Endothelial cell of umbilical vein (primary cell): ENCODE results near the gene NTRK2.

ENCODE experiments used
- EZH2 ChIP-seq: IDR thresholded peaks from 2 replicates; pipeline ENCODE4 v1.6.1; 2012; ENCODE audit warnings: borderline replicate concordance, low read depth, mild to moderate bottlenecking, moderate library complexity, low read length, inconsistent platforms; ENCODE audit not compliant: severe bottlenecking
- FOS ChIP-seq: IDR thresholded peaks from 2 replicates; pipeline ENCODE4 v1.6.1; 2011; ENCODE audit warnings: mild to moderate bottlenecking, low read length, moderate library complexity, borderline replicate concordance; ENCODE audit not compliant: insufficient read depth
- JUN ChIP-seq: IDR thresholded peaks from 2 replicates; pipeline ENCODE4 v1.6.1; 2011; ENCODE audit warnings: borderline replicate concordance, low read depth; ENCODE audit not compliant: insufficient read length, insufficient read depth
- MYC ChIP-seq: IDR thresholded peaks from one replicate; pipeline ENCODE4 v1.6.1; 2011; ENCODE audit warnings: mild to moderate bottlenecking, low read depth, low read length
- POLR2A ChIP-seq: IDR thresholded peaks from 2 replicates; pipeline ENCODE4 v1.6.1; 2012; ENCODE audit warnings: low read depth, mild to moderate bottlenecking, control low read depth, low read length
- POLR2AphosphoS5 ChIP-seq: IDR thresholded peaks from 2 replicates; pipeline ENCODE4 v1.6.1; 2012; ENCODE audit warnings: low read depth, mild to moderate bottlenecking, control low read depth, low read length, moderate library complexity; ENCODE audit not compliant: insufficient read depth
- TF ChIP-seq, protein P1 (sequence below), 2 donors: IDR thresholded peaks; 1 replicate in 1 of 2; 2 replicates in 1 of 2; pipeline ENCODE4 v1.5.1; 2011; ENCODE audit warnings: low read length in 2 of 2, mild to moderate bottlenecking in 2 of 2, moderate library complexity in 2 of 2, control low read depth in 1 of 2, inconsistent platforms in 1 of 2, low read depth in 1 of 2; ENCODE audit not compliant: insufficient read depth in 1 of 2; ENCODE audit errors: extremely low read depth in 1 of 2

DNA sequence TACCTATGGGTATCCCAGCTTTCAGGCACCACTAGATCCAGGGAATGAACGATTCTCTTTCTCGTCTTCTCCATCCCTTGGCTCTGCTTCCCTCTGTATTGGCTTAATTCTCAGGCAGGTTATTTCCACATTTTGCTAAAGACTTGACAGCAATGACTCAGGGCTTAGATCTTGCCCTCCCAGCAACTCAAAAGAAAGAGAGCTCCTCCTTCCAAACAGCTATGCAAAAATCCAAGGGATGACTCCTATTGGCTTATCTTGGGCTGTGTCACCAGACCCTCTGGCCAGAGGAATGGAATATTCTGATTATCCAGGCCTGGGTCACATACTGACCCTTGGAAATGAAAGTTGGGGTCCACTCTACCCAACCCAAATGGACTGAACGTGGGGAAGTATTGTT lies 270.2 kb downstream of the NTRK2 start:
- TF ChIP-seq, protein P1, sequence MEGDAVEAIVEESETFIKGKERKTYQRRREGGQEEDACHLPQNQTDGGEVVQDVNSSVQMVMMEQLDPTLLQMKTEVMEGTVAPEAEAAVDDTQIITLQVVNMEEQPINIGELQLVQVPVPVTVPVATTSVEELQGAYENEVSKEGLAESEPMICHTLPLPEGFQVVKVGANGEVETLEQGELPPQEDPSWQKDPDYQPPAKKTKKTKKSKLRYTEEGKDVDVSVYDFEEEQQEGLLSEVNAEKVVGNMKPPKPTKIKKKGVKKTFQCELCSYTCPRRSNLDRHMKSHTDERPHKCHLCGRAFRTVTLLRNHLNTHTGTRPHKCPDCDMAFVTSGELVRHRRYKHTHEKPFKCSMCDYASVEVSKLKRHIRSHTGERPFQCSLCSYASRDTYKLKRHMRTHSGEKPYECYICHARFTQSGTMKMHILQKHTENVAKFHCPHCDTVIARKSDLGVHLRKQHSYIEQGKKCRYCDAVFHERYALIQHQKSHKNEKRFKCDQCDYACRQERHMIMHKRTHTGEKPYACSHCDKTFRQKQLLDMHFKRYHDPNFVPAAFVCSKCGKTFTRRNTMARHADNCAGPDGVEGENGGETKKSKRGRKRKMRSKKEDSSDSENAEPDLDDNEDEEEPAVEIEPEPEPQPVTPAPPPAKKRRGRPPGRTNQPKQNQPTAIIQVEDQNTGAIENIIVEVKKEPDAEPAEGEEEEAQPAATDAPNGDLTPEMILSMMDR (IDR thresholded peaks at IDR 0.05; ENCODE audit: extremely low read depth in 1 of 2, insufficient read depth in 1 of 2, low read depth in 1 of 2, low read length in 2 of 2): no peak
- TF ChIP-seq JUN: no peak
- TF ChIP-seq POLR2A: no peak
- TF ChIP-seq POLR2AphosphoS5: no peak
- TF ChIP-seq FOS: no peak
- no peak for TF ChIP-seq MYC
- TF ChIP-seq EZH2: no peak
